ENCODE data around the gene IFRD2. TPM values are rescaled to one million over a fixed set of nuclear protein-coding genes. Genes with fewer than 3 reads are reported as not detected.

The IFRD2 gene
- total and polyA plus RNA-seq, 2 of the 13 experiments (the other 11 are each of a cell fraction or from before 2014, with no cell fraction given) = 32.8 to 96.1 TPM

DNA sequence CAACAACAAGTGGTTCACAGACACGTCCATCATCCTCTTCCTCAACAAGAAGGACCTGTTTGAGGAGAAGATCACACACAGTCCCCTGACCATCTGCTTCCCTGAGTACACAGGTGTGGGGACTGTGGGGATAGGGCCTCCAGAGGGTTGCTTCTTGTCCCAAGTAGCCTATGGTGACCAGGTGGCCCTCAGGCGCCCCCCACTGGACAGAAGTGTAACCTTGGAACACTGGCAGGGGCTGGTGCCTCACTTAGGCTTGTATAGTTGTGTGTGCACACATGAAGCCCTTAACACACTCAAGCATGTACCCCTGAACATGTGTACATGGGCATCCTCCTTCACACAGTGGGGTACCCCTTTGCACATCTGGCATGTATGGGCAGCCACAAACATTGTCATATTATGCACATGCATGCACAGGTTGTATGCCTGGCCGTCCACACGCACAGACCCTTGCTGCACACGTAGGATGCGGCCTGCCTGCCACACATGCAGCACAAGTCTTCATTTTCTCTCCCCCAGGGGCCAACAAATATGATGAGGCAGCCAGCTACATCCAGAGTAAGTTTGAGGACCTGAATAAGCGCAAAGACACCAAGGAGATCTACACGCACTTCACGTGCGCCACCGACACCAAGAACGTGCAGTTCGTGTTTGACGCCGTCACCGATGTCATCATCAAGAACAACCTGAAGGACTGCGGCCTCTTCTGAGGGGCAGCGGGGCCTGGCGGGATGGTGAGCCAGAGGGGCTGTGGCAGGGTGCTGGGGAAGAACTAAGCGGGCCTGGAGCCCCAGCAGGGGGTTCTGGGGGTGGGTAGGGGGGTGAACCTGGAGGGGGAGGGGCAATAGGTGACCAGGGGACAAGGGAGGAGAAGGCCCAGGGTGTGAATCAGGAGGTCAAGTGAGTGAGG, 35.0 kb downstream of the IFRD2 start (continued):
- TF ChIP-seq, protein P1, sequence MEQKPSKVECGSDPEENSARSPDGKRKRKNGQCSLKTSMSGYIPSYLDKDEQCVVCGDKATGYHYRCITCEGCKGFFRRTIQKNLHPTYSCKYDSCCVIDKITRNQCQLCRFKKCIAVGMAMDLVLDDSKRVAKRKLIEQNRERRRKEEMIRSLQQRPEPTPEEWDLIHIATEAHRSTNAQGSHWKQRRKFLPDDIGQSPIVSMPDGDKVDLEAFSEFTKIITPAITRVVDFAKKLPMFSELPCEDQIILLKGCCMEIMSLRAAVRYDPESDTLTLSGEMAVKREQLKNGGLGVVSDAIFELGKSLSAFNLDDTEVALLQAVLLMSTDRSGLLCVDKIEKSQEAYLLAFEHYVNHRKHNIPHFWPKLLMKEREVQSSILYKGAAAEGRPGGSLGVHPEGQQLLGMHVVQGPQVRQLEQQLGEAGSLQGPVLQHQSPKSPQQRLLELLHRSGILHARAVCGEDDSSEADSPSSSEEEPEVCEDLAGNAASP (CRISPR knock-in tag; IDR thresholded peaks at IDR 0.05; ENCODE audit: borderline replicate concordance) = no peak
- TF ChIP-seq ZNF670 (CRISPR knock-in tag; IDR thresholded peaks at IDR 0.05; ENCODE audit: borderline replicate concordance) (no peak), PHF8 (CRISPR knock-in tag; IDR thresholded peaks at IDR 0.05) (no peak)

DNA sequence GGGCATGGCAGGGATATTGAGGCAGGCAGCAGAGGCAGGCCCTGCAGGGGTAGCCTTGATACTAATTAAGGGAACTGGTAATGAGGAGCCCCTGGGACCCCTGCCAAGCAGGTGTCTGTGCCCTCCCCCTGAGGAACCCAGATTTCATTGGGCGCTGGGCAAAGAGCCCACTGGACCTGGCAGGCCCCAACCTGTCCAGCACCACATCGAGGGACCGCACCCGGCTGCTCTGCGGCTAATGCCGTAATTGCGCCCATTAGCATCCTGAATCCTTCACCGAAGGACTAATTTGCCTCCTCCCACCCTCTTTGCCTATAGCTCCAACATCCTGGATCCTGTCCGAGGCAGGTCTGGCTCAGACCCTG, 37.0 kb downstream of the IFRD2 start:
- CTCF ChIA-PET (ENCODE audit: low intra/inter-chr PET ratio, low total read pairs) = no interaction called here
- Histone ChIP-seq H3K4me1 (ENCODE audit: insufficient read depth, low read length) (peaks cover 17% of the 10 kb centered on the region), H3K9me3 (ENCODE audit: low read length) (no peaks in the 10 kb centered on the region), H3K27ac (ENCODE audit: extremely low read length, insufficient read depth, low read length) (no peak overlapping the region), H3K27me3 (ENCODE audit: control insufficient read depth in 1 of 2, insufficient read depth in 2 of 2, low read length in 2 of 2) (no peaks in the 10 kb centered on the region), H3K4me2 (ENCODE audit: low read depth, low read length) (no peak overlapping the region), H3K9ac (ENCODE audit: insufficient read depth, low read depth, low read length) (no peak overlapping the region), H3K79me2 (ENCODE audit: insufficient read depth, low read length) (no peaks in the 10 kb centered on the region), H3K36me3 (replicated peaks in 1 of 2; ENCODE audit: control insufficient read depth in 1 of 2, insufficient read depth in 2 of 2, low read length in 2 of 2) (peaks cover 16 to 34% of the 10 kb centered on the region in 2 experiments), H4K20me1 (ENCODE audit: insufficient read depth, low read length) (no peaks in the 10 kb centered on the region), H3K4me3 (replicated peaks in 1 of 3; ENCODE audit: insufficient read depth in 1 of 3, low read depth in 2 of 3, low read length in 3 of 3) (no peak overlapping the region), H2AFZ (ENCODE audit: low read length) (no peak overlapping the region)
- WGBS (ENCODE audit: low lambda C conversion rate) = 93% methylated on average over 9 of the region's 9 CpGs
- POLR2A ChIA-PET = interaction anchor here (0.8 to 1.7 kb wide), 2 partner anchors 20 to 59 kb away, joined by 3 to 6 read pairs; partner anchors contain the start of gene GNAI2
- DNase-seq (ENCODE audit: low spot score) (no peak), FAIRE-seq (no peak), ATAC-seq (no peak)
- in situ Hi-C loops (cut with HindIII; ENCODE audit: extremely low pct_ligation_motif_present, low pct_unique_long_range_greater_than_20kb) (no loop called here), intact Hi-C loops (cut with micrococcal nuclease; ENCODE audit: unreplicated experiment) (no loop called here)
- TF ChIP-seq CBX1 (IDR thresholded peaks at IDR 0.05; ENCODE audit: low read depth) = no peak
- TF ChIP-seq TCF12 (IDR thresholded peaks at IDR 0.05) = no peak
- no peak for TF ChIP-seq TCF12 (CRISPR knock-in tag; IDR thresholded peaks at IDR 0.05)
- TF ChIP-seq CHD4 (IDR thresholded peaks at IDR 0.05; ENCODE audit: borderline replicate concordance, low read length) = no peak
- TF ChIP-seq SATB2 (CRISPR knock-in tag; IDR thresholded peaks at IDR 0.05) = no peak
- TF ChIP-seq ZNF724P (CRISPR knock-in tag; IDR thresholded peaks at IDR 0.05; ENCODE audit: borderline replicate concordance) = no peak
- no peak for TF ChIP-seq ZNF17 (CRISPR knock-in tag; IDR thresholded peaks at IDR 0.05)
- no peak for TF ChIP-seq NCOA5 (CRISPR knock-in tag; IDR thresholded peaks at IDR 0.05)
- TF ChIP-seq, protein P2, sequence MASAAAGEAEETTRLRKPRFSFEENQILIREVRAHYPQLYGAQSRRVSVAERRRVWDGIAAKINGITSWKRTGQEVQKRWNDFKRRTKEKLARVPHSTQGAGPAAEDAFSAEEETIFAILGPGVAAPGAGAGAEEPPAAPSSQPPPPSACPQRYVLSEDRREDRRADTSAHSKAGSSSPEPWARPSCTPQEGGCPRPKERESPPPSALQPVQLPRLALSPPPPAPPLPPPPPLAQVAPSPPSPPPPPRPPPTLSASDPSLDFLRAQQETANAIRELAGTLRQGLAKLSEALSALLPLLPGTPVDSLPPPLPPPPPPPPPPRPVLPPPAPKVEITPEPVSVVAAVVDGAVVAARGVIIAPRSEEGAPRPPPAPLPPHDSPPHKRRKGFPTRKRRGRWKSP (CRISPR knock-in tag; IDR thresholded peaks at IDR 0.05) = no peak
- BruUV-seq (replicated peaks) = no TSS peak

All from HepG2 (cell line).